Astrocyte of the cerebellum (primary cell): ENCODE results near the gene CEP63.
"Not testable (repeated sequence)": the region's sequence is repeated elsewhere in the genome, so short reads cannot be mapped to it uniquely, and the experiment has no call there.

Experiments used
- DNase-seq: peaks from one replicate; pipeline ENCODE4 v3.0.0-alpha.2; 2011; ENCODE audit warnings: low read depth
- H3K4me3 ChIP-seq: 2 replicates; pipeline ENCODE4 v1.5.1; 2011; ENCODE audit warnings: mild to moderate bottlenecking, low read depth, low read length, moderate library complexity
- CTCF ChIP-seq: IDR thresholded peaks from 2 replicates; pipeline ENCODE4 v1.5.1; 2012; ENCODE audit warnings: low read length, low read depth, moderate library complexity, mild to moderate bottlenecking; ENCODE audit errors: missing control alignments
- in situ Hi-C: cut with HindIII; loops from 2 replicates; pipeline ENCODE4 v1.10.0; 2017; ENCODE audit warnings: low sequenced_read_pairs

Gene CEP63

GRCh38 chr3:134544316-134544715 lies 58.5 kb downstream of the CEP63 start:
- TF ChIP-seq CTCF = no peak
- H3K4me3 ChIP-seq = no peak overlapping the region
- in situ Hi-C loops = no loop called here
- no peak for DNase-seq

DNA sequence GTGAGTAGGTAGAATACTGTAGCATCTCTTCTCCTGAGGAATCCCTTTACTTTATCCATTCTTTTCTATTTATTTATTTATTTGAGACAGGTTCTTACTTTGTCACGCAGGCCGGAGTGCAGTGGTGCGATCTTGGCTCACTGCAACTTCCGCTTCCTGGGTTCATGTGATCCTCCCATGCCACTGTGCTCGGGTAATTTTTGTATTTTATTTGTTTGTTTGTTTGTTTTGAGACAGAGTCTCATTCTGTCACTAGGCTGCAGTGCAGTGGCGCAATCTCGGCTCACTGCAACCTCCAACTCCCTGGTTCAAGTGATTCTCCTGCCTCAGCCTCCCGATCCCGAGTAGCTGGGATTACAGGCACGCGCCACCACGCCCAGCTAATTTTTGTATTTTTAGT lies 58.9 kb downstream of the CEP63 start:
- H3K4me3 ChIP-seq, in situ Hi-C loops, DNase-seq: not testable (repeated sequence)

DNA sequence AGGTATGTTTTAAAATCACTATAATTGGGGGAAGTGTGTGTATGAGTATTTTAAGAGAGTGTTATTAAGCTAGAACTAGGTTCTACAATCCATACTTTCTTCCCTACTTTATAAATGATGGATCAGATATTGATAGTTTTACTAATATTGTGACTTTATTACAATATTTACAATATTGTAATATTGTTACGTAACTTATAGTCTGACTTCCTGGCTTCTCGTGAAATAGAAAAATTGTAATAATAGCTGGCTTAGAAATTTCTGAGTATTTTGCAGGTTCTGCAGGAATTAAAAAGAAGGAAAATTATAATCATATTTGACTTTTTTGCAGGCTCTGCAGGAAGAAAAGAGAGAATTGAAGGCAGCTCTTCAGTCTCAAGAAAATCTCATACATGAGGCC lies 60.0 kb downstream of the CEP63 start:
- no peak overlapping the region for H3K4me3 ChIP-seq
- no peak for DNase-seq
- no peak for TF ChIP-seq CTCF
- in situ Hi-C loops = no loop called here

DNA sequence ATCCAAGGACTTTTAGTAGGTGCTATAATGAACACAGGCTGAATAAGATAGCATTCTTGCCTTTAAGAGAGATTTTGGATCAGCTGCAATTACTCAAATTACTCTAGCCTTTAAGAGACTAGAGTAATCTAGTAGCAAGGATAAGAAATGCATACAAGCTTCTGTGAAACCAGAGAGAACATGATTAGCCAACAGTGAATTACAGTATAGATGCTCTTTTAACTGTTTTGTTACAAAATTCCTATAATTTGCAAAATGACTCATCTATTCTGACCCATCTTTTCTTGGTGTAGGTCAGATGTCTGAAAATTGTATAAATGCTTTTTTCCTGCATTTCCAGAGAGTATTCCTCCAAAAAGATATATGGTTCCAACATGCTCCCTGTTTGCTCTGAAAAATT lies 66.9 kb downstream of the CEP63 start:
- no peak overlapping the region for H3K4me3 ChIP-seq
- no peak for TF ChIP-seq CTCF
- in situ Hi-C loops = no loop called here
- no peak for DNase-seq

DNA sequence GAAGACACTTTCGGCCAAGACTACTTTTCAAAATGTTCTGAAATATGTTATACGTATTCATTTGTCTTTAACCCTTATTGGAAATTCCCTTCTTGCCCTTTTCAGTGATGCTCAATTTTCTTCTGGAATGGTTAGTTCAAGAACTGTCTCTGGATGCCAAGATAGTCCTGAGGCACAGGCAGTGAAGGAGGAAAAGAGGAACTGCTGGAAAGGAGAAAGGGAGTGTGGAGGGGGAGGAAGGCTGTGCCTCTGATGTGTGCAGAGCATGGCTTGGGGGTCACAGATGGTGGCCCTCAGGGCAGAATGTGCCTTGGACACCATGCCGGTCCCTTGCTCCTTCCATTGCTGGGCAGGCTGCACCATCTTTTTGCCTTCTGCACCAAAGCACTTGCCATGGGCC lies 73.7 kb downstream of the CEP63 start:
- no peak for TF ChIP-seq CTCF
- DNase-seq = no peak
- in situ Hi-C loops = no loop called here
- no peak overlapping the region for H3K4me3 ChIP-seq

GRCh38 chr3:134562055-134562454 lies 76.2 kb downstream of the CEP63 start:
- no peak overlapping the region for H3K4me3 ChIP-seq
- in situ Hi-C loops = no loop called here
- DNase-seq = no peak
- TF ChIP-seq CTCF = no peak

DNA sequence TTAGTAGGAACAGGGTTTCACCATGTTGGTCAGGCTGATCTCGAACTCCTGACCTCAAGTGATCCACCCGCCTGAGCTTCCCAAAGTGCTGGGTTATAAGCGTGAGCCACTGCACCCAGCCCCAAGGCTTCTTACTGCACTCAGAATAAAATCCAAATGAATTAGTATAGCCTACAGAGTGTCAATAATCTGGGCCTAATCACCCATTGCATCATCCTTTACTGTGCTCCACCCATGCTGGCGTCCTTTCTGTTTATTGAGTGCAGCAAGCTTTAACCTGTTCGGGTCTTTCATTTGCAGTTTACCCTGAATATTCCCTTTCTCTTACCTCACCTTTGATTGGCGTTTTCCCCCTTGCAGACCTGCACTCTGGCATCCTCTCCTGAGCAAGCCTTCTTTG lies 77.7 kb downstream of the CEP63 start:
- no peak overlapping the region for H3K4me3 ChIP-seq
- no peak for DNase-seq
- in situ Hi-C loops = no loop called here
- no peak for TF ChIP-seq CTCF
